Right renal cortex interstitium (tissue), 3 donors: ENCODE data around the gene KCTD3. TPM values are rescaled to one million over a fixed set of nuclear protein-coding genes. Genes with fewer than 3 reads are reported as not detected.
A peak's percentile ranks its signal among the peaks of the same experiment; 100 is the strongest.

Experiments
- DNase-seq, 3 donors: peaks; one replicate each; pipeline ENCODE4 v3.0.0-alpha.2; 2013; ENCODE audit warnings: low read depth in 3 of 3, low spot score in 2 of 3
- polyA plus RNA-seq, 3 donors: library from polyadenylated mRNA; unstranded; fragments of 120-200 nt; gene quantifications; one replicate each; pipeline ENCODE4 v1.2.1, GENCODE V29; 2013; ENCODE audit not compliant: insufficient read length in 3 of 3

The KCTD3 gene
- 10 to 100 TPM; 74.5 to 84.1 (median 78.1) TPM for polyA plus RNA-seq

- peak in 2 of 3 donors; percentile 56 to 58 for DNase-seq
Observed at GRCh38 chr1:215566556-215567490, at the start of gene KCTD3. Gene KCTD3 (plus strand): TSS chr1:215567304. CDS start chr1:215567686, 382 bp downstream.

GRCh38 chr1:215517441-215517891, 49.6 kb upstream of the KCTD3 start:
- no peak for DNase-seq

- DNase-seq: no peak
Observed at GRCh38 chr1:215518594-215518993, 48.5 kb upstream of the KCTD3 start.

GRCh38 chr1:215521279-215521678, 45.8 kb upstream of the KCTD3 start:
- DNase-seq: no peak

GRCh38 chr1:215523128-215523861, 43.8 kb upstream of the KCTD3 start:
- no peak for DNase-seq

- DNase-seq: no peak
Observed at GRCh38 chr1:215523906-215524305, 43.2 kb upstream of the KCTD3 start.

- peak in 2 of 3 donors; percentile 25 to 32 for DNase-seq
Observed at GRCh38 chr1:215526147-215526845, 40.8 kb upstream of the KCTD3 start.

- no peak for DNase-seq
Observed at GRCh38 chr1:215526846-215527151, 40.3 kb upstream of the KCTD3 start.

- DNase-seq: no peak
Observed at GRCh38 chr1:215529111-215529510, 38.0 kb upstream of the KCTD3 start.

- no peak for DNase-seq
Observed at GRCh38 chr1:215529571-215529970, 37.5 kb upstream of the KCTD3 start.

GRCh38 chr1:215530401-215530984, 36.6 kb upstream of the KCTD3 start:
- DNase-seq: no peak

GRCh38 chr1:215539803-215540570, 27.1 kb upstream of the KCTD3 start:
- no peak for DNase-seq

- DNase-seq: no peak
Observed at GRCh38 chr1:215542301-215542700, 24.8 kb upstream of the KCTD3 start.

GRCh38 chr1:215543191-215543606, 23.9 kb upstream of the KCTD3 start:
- DNase-seq: no peak

- no peak for DNase-seq
Observed at GRCh38 chr1:215543806-215544205, 23.3 kb upstream of the KCTD3 start.

GRCh38 chr1:215544566-215544965, 22.5 kb upstream of the KCTD3 start:
- DNase-seq: no peak

GRCh38 chr1:215545096-215545495, 22.0 kb upstream of the KCTD3 start:
- DNase-seq: no peak

- no peak for DNase-seq
Observed at GRCh38 chr1:215547011-215547410, 20.1 kb upstream of the KCTD3 start.

GRCh38 chr1:215551806-215552205, 15.3 kb upstream of the KCTD3 start:
- no peak for DNase-seq

- DNase-seq: no peak
Observed at GRCh38 chr1:215554865-215555264, 12.2 kb upstream of the KCTD3 start.
